NCI-H2107 treated with DMSO at 0.1 percent for 48 hours (cell line): Measurements from ENCODE around the gene UCP2.

Experiments
- DNase-seq: peaks from one replicate; lab custom pipeline; 2025; ENCODE audit not compliant: unreplicated experiment; lab: John Stamatoyannopoulos, UW

Gene UCP2

DNA sequence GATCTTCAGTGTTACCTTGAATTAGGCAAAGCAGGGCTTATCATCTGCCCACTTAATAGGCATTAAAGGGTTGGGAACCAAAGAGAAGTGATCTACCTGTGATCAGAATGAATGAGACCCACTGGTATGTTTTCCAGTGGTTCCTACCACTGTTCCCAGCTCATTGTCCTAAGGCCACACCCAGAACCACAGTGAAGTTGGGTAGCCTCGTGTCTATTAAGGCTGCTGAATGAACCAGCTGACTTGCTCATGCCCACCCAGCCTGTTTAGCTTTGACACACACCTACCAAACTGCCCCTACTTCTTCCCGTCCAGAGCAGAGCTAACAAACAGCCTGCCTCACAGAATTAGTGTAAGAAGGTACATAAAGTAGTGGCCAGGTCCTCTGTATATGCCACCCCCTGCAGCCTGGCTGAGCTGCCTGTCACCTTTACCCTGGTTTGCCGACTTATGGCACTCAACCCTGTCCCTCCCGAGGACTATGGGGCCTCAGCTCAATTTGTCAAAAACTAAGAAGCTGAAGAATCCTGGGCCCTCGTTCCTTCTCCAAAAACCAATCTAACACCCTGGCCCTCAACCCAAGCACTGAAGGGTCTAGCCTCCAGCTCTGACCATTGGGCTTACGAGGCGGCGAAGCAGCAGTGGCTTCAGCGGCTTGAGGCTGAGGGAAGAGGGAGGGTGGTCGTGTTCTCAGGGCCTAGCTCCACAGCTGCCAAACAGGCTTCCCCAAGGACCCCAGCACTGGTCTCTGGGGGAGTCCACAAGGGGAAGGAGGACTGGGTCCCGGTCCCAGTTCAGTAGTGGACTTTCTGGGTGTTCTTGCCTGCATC is 9.8 kb downstream of the UCP2 start:
- DNase-seq, result no peak

DNA sequence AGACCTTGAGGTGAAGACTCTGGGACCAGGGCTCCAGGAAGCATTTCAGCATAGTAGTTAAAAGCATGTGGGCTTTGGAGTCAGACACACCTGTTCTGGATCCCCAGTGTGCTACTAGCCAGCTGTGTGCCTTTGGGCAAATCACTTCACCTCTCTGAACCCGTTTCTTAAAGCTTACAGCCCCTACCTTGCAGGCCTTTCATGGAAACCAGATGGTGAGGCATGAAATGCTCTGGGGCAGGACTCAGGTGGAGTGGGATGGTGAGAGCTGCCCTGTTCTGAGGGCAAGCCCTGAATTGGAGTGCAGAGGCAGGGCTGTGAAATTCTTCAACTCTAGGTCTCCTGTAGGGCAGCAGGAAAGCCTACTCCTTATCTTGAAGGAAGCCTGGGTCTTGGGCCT is 10.5 kb downstream of the UCP2 start:
- no peak for DNase-seq

DNA sequence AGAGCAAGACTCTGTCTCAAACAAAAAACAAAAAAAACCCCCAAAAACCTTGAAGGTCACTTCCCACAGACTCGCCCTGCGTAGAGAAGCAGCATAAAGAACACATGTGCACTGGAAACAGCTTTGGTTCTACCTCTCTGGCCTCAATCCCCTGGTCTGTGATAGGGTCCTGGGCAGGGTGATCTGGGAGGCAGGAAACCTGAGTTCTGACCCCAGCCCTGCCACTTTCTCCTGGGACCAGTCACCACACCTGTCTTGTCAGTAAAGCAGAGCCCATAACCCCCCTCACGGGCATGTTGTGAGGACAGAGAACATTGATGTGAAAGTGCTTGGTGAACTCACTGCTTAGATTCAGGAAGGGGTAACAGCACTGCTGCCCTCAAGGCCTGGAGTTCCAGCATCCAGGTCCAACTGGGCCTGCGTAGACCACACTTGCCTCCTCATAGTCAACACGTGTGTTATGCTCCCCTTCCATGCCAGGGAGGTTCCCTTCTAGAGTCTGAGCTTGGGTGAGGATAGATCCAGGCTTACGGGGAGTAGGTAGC is 11.4 kb downstream of the UCP2 start:
- no peak for DNase-seq

DNA sequence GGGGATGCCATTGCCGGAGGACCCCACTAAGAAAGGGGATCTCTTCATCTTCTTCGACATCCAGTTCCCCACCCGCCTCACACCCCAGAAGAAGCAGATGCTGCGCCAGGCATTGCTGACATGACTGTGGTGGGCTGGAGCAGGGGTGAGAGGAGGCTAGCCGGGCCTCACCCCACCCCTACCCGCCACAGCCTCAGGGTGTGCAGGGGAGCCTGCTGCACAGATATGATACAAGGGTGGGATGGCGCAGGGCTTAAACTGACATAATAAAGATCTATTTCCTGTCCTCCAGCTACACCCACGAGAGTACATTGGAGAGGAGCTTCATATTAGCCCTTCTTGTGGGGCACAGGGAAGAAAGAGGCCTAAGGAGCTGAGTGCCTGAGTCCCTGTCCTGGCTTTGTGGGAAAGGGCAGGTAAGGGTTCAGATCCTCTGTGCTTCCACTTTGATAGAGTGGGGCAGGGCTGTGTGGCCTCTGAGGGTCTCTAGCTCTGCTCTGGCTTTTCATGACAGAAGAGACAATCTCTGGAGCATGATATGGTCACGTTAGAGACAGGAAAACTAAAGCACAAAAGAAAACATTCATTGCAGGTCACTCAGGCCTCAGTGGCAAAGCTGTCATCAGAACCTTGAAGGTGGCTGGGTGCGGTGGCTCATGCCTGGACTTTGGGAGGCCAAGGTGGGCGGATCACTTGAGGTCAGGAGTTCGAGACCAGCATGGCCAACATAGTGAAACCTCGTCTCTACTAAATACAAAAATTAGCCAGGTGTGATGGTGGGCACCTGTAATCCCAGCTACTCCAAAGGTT is 12.4 kb downstream of the UCP2 start:
- DNase-seq, result no peak

DNA sequence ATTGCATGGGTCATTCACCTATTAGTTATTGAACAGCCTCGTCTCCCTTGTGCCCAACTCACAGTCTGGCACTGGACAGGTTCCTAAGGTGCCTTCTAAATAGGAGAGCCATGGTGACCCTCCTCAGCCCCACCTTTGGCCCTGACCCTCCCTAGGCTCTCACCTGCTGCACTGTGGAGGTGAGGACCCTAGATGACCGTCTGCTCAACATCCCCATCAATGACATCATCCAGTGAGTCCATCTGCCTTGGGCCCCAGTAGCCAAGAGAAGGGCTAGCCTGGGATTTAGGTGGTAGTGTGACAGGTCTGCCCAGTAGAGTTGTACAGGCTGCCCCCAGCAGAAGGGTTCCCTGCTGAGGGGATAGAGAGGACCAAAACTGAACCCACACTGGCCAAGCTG is 13.6 kb downstream of the UCP2 start:
- no peak for DNase-seq

DNA sequence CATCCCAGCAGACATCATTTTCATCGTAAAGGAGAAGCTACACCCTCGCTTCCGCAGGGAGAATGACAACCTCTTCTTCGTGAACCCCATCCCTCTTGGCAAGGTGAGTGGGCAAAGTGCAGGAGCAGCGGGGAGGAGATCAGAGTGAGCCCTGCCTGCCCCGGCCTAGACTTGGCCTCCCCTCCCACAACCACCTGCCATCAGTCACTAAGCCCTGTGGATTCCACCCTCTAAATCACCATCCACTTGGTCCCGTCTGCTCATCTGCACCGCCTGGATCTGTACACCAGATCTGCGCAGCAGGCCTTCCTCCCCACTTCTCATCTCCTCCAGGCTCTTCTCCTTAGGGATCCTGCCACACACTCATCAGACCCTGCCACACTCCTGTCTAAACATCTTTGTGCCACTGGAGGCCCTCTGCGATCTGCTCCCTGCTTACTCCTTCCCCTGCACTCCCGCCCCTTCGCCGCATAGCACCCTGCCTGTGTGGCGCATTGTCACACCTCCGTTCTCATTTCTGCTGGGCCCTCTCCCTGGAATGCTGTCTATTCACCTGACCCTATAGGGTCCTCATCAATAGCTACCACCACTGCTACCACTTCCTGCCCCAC is 14.2 kb downstream of the UCP2 start:
- DNase-seq, result peak; percentile 19

DNA sequence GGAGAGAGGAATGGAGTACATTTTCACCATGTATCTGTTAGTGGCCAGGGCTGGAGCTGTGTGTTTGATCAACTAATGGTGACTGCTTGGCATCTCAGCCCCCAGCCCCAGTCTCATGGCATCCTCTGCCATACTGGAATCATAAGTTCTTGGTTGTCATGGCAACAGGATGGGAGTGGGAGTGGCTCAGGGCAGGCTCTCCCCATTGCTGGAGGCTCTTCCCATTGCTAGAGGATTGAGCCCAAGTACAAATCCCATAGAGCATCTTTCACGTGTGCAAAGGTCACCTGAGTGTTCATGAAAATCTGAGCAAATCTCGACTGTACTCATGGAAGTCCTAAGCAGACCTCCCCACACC is 16.9 kb downstream of the UCP2 start:
- no peak for DNase-seq

DNA sequence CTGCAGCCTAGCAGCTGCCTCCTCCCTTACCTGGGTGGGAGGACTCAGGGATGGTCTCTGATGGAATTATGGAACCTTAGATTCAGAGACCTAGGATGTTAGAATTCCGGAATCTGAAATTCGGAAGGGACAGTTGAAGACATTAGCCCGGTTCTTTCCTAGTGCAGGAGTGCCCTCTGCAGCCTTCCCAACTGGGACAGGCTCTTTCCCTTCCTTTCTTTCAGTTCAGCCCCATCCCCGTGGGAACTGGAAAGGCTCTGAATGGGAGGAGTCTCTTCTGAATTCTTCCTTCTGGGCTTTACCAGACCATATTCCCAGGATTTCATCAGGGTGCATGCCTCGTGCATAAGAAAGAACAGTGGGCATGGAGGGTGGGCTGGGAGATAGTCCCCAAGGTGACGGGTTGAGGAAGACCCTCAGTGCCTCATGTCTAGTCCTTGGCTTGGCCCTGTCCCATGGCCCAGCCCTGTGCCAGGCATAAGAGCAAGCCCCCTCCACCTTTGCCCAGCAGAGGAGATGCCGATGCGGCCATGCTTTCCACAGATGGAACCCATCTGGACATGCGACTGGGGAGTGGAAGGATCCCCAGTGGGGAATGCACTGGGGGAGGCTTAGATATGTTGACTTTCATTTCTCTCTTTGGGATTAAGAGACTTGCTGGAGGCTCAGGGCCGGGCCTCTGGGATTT is 17.4 kb downstream of the UCP2 start:
- no peak for DNase-seq

DNA sequence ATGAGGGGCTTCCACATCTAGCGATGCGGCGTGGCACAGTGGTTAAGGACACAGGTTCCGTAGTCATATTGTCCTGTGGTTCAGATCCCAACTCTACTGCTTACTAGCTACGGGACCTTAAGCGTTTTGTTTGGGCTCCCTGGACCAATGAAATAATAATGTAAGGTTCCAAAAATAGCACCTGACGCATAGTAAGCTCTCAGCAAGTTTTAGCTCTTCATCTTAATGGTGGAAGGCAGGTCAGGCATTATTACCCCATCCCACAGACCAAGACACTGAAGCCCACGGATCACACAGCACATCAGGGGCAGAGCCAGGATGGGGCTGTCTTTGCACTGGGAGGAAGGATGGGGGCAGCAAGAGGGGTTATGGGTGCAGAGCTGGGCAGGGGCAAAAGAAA is 18.8 kb downstream of the UCP2 start:
- DNase-seq, result no peak

DNA sequence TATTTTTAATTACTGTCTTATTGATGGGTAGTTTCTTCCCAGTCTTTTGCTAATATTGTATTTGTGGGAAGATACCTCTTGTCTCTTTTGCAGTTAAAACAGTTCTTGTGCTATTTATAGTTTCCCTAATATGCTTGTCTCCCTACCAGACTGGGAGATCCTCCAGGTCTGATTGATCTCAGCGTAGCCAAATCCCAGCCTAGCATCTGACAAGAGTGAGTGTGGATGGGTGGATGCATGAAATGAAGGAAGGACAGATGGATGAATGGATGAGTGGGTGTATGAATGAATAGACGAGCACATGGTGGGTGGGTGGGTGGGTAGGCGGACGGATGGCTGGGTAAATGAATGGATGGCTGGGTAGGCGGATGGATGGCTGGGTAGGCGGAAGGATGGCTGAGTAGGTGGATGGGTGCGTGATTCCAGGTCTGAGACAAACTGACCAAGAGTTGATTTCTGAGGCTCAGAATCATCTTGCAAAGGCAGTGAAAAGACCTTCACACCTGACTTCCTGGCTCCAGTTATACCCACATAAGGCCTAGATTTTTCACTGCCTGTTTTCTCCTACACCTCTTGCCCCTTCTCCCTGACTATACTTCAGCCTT is 20.4 kb downstream of the UCP2 start:
- DNase-seq, result no peak

DNA sequence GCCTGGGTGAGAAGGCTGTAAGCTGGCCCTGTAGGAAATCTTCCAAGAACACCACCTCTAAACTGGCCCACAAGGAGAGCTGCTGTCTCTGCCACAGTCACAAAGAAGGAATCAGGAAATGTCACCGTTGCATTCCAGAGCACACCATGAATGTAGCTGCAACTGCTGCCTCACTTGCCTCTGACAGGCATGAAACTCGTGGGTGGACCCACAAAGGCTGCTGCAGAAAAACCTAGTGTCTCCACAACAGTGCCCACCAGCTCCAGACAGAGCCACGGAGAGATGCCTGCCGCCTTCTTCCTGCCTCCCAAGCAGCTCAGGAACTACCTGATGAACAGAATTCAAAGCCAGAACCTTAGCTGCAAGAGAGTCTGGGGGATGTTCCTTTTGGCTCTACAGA is 21.3 kb downstream of the UCP2 start:
- DNase-seq, result no peak

DNA sequence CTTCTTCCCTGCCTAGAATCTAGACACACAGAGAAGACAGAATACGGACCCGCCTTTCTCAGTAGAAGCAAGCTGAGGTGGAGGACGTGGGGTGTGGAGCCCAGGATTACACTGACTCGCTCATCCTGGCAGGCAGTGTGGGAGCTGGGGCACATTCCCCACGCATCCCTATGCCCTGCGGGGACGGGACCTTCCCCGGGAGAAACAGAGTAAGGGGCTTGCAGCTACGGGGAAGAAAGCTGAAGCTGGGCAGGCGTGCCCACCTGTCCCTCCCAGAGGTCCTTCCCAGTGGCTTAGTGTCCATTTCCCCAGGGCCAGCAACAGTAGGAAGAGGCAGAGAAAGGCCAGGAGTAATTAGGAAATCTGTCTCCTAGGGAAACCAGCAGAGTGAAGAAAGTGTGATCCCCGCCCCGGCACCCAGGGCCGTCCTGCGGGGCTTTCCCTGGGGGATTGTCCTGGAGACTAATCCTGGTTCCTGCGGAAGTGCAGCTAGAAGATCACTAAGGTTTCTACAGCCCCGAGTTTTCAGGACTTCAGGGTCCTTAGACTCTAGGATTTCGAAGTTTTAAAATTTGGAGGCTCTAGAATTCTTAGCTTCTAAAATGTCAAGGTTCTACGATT is 24.0 kb downstream of the UCP2 start:
- no peak for DNase-seq

DNA sequence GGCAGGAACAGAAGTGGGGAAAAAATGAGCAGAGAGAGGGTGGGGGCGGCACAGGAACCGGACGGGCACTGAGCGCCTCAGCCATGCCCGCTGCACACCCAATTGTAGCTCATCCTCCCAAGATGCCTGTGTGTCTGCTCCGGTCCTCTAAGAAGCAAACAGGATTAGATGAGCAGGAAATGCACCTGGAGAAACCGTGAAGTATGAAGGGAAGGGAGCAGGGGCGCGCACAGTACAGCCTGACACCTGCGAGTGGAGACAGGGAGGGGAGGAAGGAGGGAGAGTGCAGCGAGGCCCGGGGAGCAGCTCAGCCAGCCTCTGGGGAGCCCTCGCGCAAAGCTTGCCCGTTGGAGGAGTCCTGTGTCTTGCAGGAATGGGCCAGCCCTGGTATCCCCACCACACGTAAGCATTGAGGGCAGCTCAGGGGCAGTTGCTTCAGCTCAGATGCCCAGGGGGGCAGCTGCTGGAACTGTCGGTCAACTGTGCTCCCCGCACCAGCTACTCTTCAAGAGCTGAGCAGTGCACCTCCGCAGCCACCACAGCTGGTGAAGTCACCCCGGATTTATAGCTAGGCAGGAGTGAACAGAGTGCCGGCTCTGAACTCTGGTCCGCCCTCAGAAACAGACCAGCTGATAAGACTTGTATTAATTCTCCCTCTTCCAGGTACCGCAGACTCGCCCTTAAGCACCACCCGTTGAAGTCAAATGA is 24.8 kb downstream of the UCP2 start:
- peak; percentile 22 for DNase-seq

DNA sequence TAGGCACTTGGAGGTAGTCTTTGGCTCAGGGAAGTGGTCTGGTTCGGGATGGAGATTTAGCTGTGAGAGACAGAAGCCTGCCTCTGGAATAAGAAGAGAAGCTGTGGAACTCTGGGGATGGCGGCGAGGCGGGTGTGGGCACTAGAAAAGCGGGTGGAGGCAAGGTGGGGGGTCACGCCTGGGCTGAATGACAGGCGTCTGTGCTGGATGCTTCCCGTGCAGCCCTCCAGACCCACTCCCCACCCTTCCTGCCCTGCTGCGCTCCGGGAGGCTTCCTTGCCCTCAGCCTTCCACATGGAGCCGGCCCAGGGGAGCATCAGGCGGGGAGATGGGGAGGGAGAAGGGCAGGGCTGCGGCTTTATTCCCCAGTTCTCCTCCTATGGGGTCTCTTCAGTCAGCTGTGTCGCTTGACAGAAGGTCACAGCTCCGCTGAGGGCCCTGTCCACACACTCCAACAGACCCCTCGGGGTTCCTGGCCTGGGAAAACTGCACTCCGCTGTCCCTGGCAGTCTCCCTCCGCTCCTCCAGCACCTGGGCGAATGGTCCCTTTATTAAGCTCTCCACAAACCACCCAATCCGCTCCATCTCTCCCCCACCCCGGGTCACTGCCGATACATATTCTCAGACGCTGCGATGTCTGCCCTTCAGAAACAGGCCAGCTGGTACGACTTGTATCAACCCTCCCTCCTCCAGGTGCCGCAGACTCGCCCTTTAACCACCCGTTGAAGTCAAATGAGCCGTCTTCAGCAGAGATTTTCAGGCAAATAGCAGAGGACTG is 25.6 kb downstream of the UCP2 start:
- DNase-seq, result no peak

DNA sequence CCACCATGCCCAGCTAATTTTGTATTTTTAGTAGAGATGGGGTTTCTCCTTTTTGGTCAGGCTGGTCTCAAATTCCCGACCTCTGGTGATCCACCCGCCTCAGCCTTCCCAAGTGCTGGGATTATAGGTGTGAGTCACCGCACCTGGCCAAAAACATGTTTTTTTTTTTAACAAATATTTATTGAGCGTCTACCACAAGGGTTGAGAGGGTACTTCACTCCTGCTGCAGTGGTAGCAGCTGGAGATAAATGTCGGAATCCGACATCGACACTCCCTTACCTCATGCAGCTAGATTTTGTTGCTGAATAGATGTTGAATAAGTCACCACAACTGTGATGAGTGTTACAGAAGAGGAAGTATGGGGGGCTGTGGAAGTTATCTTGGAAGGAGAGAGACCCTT is 30.8 kb downstream of the UCP2 start:
- DNase-seq, result peak; percentile 72

DNA sequence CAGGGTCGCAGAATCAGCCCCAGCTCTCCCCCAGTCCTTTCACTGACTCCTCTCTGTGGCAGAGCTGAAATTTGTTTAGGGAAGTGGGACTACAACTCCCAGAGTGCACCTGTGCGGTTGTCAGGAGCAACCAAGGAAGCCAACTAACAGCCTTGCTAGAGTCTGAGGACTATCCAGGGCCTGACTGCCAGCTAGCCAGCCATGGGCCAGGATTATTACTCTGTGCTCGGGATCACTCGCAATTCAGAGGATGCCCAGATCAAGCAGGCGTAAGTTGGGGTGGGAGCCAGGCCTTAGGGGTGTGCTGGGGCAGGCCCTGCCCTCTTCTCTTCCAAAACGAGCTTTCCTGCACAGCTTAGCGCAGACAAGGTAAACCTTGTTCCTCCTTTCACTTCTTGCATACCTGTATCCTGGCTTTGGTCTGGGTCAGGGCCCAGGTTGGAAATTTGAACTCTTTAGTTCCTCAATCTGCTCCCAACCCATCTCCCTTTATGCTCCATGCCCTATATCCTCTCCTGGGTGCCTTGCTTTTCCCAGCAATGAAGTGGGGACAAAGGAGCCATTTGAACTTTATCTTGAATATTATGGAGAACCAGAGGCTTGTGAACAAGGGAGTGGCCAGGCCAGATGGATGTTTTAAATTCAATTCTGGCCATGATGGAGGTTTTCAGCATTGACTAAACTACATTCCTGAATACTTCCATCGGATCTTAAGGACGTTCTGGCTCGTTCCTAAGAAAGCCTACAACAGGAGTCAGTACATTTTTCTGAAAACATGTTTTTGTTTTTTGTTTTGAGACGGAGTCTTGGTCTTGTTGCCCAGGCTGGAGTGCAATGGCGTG is 31.6 kb downstream of the UCP2 start, which contains the start of gene DNAJB13:
Gene DNAJB13 (plus strand): TSS at position 158 of the 842 bp plus-strand sequence. CDS start 44 bp downstream, at position 202.
- DNase-seq, result no peak

DNA sequence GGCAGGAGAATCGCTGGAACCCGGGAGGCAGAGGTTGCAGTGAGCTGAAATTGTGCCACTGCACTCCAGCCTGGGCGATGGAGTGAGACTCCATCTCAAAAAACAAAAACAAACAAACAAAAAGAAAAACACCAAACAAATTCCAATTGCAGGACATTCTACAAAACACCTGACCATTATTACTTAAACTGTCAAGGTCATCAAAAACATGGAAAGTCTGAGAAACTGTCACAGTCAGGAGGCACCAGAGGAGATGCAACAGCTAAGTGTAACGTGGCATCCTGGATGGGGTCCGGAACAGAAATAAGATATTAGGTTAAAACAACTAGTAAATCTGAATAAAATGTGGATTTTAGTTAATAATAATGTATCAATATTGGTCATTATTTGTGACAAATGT is 32.7 kb downstream of the UCP2 start:
- no peak for DNase-seq

DNA sequence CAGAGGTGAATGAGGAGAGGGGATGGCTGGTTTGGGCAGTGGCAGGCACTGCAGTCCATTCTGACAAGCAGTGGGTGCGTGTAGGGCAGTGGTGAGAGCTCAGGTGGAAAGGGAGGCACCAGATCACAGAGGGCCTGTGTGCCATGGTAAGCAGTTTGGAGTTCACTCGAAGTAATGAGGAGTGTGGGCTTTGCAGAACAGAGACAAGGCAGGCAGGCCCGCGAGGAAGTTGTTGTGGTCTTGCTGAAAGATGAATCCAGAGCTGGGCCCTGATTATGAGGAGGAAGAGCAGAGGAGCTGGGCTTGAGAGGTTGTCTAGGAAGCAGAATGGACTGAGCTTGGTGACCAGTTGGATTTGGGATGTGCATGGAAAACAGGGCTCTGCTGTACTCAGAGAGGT is 33.4 kb downstream of the UCP2 start:
- no peak for DNase-seq
